Uterus (tissue), 2 donors: ENCODE results near the gene LAMB3.

Source experiments
- CTCF ChIP-seq, 4 experiments: fragments of 200-600 bp in 2 of 4; fragments of 450-650 bp in 2 of 4; sonication (generic) in 2 of 4; IDR thresholded peaks; one replicate each; pipeline ENCODE4 v1.5.1; 2016 to 2019; ENCODE audit warnings: antibody characterized with exemption in 4 of 4, mild to moderate bottlenecking in 2 of 4, moderate library complexity in 1 of 4
- POLR2A ChIP-seq, 2 donors: fragments of 450-650 bp; IDR thresholded peaks; one replicate each; pipeline ENCODE4 v1.6.1; 2016; ENCODE audit warnings: antibody characterized with exemption in 2 of 2, mild to moderate bottlenecking in 1 of 2, moderate library complexity in 1 of 2

DNA sequence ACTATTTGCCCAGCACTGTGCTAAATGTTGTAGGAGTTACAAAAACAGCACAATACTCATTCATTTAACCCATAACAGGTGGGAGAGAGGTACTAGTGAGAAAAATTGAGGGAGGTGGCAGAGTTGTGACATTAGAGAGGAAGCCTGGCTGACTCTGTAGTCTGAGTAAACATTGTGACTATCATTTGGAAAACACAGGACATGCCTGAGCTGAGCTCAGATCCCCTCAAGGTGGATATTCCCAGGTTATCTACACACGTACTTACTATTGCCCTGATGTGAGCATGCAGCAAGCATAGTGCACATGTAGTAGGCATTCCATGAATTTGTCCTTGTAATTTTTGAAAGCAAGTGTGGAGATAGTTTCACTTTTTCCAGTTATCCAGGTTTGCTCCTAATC, 57.8 kb downstream of the LAMB3 start:
- no peak for TF ChIP-seq CTCF (IDR thresholded peaks at IDR 0.05)
- no peak for TF ChIP-seq POLR2A (IDR thresholded peaks at IDR 0.05)
